ENCODE measurements around the gene LDLRAD3.
"Not testable (repeated sequence)": the region's sequence is repeated elsewhere in the genome, so short reads cannot be mapped to it uniquely, and the experiment has no call there.

The LDLRAD3 gene

DNA sequence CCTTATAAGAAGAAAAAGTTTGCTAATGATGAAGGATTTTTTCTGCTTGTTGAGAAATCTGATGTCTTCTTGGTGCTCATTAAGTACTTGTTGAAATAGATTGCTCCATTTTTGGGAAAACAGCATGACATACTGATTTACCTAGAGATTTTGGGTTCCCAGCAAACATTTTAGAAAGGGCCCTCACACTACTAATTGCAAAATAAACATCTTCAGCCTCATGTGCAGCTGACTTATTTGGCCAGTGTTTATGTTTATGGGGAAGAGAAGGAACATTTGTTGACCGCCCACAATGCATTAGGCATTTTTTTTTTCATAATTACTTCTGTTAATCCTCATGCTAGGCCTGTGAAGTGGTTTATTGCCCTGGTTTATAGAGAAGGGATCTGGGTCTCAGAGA, 40.1 kb downstream of the LDLRAD3 start:
- no peak for DNase-seq (ENCODE audit: low read depth, low spot score)

GRCh38 chr11:35986947-35987346, 43.1 kb downstream of the LDLRAD3 start:
- DNase-seq (ENCODE audit: low read depth, low spot score): no peak
- no peak overlapping the region for H3K27ac ChIP-seq

More for the DNA sequence above, 40.1 kb downstream of the LDLRAD3 start:
- H3K27ac ChIP-seq: no peak overlapping the region

DNA sequence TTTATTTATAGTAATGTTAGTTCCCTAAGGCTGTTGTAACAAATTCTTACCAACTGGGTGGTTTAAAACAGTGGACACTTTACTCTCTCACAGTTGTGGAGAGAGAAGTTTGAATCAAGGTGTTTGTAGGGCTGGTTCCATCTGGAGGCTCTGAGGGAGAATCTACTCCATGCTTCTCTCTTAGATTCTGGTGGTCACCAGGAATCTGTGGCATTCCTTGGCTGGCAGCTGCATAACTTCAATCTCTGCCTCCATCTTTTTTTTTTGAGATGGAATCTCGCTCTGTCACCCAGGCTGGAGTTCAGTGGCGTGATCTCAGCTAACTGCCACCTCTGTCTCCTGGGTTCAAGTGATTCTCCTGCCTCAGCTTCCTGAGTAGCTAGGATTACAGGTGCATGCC, 46.3 kb downstream of the LDLRAD3 start:
- no peak for DNase-seq (ENCODE audit: low read depth, low spot score)
- H3K27ac ChIP-seq: no peak overlapping the region

- H3K27ac ChIP-seq: no peak overlapping the region
- DNase-seq (ENCODE audit: low read depth, low spot score): no peak
Observed at GRCh38 chr11:35990816-35991215, 47.0 kb downstream of the LDLRAD3 start.

DNA sequence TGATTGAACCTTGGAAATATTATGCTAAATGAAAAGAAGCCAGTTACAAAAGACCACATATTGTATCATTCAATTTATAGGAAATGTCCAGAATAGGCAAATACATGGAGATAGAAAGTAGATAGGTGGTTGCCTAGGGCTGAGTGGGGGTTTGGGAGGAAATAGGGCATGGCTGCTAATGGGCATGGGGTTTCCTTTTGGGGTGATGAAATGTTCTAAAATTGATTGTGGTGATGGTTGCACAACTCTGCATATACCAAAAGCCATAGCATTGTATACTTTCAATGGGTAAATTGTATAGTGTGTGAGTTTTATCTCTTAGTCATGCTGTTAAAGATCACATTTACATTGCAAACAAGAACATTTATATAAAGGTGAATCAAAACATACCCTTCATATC, 48.7 kb downstream of the LDLRAD3 start:
- H3K27ac ChIP-seq: no peak overlapping the region
- DNase-seq (ENCODE audit: low read depth, low spot score): no peak

DNA sequence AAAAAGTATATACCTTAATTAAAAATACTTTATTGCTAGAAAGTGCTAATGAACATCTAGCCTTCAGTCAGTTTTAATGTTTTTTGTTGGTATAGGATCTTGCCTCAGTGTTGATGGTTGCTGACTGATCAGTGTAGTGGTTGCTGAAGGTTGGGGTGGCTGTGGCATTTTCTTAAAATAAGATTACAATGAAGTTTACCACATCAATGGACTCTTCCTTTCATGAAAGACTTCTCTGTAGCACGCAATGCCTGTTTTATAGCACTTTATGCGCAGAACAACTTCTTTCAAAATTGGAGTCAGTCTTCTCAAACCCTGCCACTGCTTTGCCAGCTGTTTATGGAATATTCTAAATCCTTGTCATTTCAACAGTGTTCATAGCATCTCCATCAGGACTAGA, 50.6 kb downstream of the LDLRAD3 start:
- no peak overlapping the region for H3K27ac ChIP-seq
- no peak for DNase-seq (ENCODE audit: low read depth, low spot score)

DNA sequence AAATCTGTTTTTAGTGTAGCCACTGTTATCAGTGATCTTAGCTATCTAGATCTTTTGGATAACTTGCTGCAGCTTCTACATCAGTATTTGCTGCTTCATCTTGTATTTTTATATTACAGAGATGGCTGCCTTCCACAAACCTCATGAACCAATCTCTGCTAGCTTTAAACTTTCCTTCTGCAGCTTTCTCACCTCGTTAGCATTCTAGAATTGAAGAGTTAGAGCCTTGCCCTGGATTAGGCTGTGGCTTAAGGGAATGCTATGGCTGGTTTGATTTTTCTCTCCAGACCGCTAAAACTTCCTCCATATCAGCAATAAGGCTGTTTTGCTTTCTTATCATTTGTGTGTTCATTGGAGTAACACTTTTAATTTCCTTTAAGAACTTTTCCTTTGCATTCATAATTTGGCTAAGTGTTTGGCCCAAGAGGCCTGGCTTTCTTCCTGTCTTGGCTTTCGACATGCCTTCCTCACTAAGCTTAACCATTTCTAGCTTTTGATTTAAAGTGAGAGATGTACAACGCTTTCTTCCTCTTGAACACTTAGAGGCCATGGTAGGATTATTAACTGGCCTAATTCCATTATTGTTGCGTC, 51.9 kb downstream of the LDLRAD3 start:
- DNase-seq (ENCODE audit: low read depth, low spot score): no peak
- no peak overlapping the region for H3K27ac ChIP-seq

DNA sequence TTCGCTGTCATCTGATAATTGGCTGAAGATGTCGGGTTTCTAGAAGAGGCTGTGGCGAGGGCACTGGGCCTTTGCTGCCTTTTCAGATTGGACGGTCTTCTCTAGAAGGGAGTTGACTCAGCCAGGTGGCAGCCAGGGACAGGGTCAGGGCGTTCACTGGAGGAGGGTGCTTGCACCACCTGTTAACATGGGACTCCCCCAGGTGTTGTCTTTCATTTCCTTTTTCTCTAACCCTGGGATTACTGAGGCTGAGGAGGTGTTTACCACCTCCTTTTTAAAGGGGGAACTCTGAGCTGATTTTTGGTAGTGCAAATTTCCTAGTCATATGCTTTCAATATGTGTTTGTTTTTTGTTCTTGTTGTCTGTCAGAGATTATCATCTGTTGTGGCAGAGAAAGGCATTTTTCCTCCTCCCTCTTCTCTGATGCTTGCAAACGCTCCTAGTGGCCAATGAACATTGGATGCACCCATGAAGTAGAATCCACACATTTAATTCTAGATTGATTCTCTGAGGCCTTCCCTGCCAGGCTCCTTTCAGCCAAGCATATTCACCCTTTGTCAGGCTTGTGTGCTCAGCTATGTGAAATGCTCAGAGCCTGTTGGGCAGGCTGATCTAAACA, 54.1 kb downstream of the LDLRAD3 start:
- DNase-seq (ENCODE audit: low read depth, low spot score): no peak
- H3K27ac ChIP-seq: no peak overlapping the region

DNA sequence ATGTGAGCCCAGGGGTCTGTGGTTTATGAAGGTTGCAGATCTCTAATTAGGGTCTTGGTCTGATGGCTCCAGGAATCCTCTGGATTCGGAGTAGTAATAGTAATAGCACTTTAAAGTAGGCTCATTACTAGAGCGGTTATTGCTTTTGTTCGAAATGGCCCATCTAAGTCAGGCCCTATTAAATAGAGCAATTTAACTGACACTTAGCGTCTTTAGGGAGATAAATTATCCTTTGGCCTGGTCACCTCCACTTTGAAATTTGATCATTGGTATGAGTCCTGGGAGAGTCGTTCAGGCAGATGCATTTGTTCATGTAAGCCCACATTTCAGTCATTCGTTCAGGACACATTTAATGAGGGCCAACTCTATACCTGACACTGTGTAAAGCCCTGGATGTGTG, 54.8 kb downstream of the LDLRAD3 start:
- H3K27ac ChIP-seq: no peak overlapping the region
- DNase-seq (ENCODE audit: low read depth, low spot score): no peak

- no peak for DNase-seq (ENCODE audit: low read depth, low spot score)
- no peak overlapping the region for H3K27ac ChIP-seq
Observed at GRCh38 chr11:36000616-36001190, 56.8 kb downstream of the LDLRAD3 start.

DNA sequence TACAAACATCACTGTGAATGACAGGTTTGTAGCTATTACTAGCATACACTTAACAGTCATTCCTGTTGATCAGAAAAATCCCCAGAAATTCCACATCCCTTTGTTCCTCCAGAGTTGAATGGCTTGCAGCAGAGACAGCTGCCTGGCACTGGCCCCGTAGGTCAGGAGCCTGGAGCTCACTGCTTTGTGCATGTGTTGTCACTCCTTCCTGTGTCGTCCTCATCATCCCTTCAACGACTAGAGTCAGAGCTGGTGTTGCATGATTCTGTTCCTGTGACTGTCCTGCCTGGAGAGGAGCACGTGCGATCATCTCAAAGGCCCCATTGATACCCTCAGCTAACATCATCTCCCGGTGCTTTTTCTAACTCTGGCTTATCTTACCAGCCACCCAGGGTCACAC, 58.3 kb downstream of the LDLRAD3 start:
- no peak for DNase-seq (ENCODE audit: low read depth, low spot score)
- no peak overlapping the region for H3K27ac ChIP-seq

GRCh38 chr11:36002796-36003195, 58.9 kb downstream of the LDLRAD3 start:
- no peak for DNase-seq (ENCODE audit: low read depth, low spot score)
- H3K27ac ChIP-seq: no peak overlapping the region

DNA sequence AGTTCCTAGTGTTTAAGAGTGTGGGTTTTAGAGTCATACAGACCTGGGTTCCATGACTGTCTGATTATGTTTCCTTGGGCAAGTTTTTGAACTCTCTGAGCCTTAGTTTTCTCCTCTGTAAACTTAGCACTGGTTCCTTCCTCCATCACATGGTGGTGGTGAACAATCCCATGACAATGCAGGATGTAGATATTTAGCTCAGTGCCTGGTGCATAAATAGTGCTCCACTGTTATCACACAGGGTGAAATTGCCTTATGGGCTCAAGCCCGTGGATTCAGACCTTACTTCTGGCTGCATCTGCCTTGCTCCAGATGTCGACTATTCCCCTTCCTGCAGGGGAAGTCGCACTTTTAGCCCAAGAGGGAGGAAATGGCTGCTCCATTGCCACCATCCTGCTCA, 62.7 kb downstream of the LDLRAD3 start:
- no peak for DNase-seq (ENCODE audit: low read depth, low spot score)
- H3K27ac ChIP-seq: no peak overlapping the region

DNA sequence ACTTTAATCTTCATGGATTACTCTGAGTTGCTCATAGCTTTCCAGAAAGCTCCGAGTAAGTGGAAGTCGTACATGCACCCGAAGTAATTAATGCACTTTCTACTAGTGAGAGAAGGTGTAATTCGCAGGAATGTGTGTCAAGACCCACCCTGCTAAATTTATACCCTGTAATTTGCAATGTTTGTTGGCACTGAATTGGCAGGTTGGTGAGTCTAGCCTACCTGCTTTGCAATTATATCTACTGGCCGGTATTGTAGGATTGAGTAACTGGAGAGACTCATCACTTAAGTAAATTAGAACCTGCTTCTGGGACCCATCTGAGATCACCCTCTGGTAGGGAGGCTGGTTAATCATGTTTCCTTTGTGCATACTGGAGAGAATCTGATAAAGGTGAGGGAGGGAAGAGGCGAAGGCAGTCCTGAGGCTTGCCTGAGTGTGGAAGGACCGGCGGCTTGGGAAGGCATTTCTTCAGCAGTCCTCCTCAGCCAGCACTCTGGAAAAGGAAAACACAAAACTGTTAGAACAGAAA, 63.3 kb downstream of the LDLRAD3 start:
- peak; percentile 44 for DNase-seq (ENCODE audit: low read depth, low spot score)
- H3K27ac ChIP-seq: peak overlapping the region; percentile 4

DNA sequence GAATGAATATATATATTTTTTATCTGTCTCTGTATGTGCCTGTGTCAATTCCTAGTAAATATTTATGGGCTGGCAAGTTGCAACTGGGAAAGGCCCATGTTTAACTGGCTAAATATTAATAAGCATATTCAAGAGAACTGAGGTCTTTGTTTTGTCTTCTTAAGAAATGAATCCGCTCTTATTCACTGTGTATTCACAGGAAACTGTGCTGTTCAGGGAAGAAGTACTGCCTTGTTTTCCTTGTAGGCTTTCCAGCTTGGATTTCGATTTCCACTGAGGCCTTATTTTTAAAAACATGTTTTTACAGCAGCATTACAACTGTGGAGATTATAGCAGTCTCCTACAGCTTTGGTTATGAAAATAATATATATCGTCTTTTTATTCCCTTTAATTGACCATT, 64.7 kb downstream of the LDLRAD3 start:
- no peak for DNase-seq (ENCODE audit: low read depth, low spot score)
- H3K27ac ChIP-seq: peak overlapping the region; percentile 73

- H3K27ac ChIP-seq: peak overlapping the region; percentile 73
- no peak for DNase-seq (ENCODE audit: low read depth, low spot score)
Observed at GRCh38 chr11:36009473-36009872, 65.6 kb downstream of the LDLRAD3 start.

- H3K27ac ChIP-seq: peak overlapping the region; percentile 73
- DNase-seq (ENCODE audit: low read depth, low spot score): no peak
Observed at GRCh38 chr11:36010010-36010740, 66.3 kb downstream of the LDLRAD3 start.

DNA sequence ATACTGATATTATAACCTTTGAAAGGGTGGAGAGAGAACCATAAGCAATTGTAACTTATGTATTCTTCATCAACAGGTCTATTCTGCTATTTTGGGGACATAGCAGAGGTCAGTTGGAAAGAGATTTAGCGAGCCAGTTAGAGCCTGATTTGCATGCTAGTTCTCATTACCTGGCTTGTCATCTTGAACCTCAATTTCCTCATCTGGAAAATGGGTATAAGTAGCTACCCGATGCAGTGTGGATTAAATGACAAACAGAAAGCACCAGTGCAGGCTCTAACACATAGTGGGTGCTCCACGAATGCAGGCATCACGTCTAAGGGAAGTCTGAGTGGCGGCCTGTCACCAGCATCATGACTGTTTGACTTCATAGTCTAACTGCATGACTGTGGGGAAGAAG, 67.7 kb downstream of the LDLRAD3 start:
- no peak for DNase-seq (ENCODE audit: low read depth, low spot score)
- H3K27ac ChIP-seq: no peak overlapping the region

DNA sequence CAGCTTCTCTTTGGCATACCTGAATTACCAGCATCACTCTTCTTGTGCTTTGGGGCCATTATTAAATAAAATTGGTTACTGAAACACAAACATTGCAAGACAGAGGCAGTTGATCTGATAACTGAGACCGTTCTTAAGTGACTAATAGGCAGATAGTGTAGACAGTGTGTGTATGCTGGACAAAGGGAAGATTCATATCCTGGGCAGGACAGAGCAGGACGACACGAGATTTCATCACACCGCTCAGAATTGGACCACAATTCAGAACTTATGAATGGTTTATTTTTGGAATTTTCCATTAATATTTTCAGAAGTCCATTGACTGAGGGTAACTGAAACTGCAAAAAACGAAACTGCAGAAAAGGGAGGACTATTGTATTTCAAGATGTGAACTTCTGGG, 68.6 kb downstream of the LDLRAD3 start:
- peak overlapping the region; percentile 19 for H3K27ac ChIP-seq
- DNase-seq (ENCODE audit: low read depth, low spot score): no peak

- H3K27ac ChIP-seq: peak overlapping the region; percentile 19
- no peak for DNase-seq (ENCODE audit: low read depth, low spot score)
Observed at GRCh38 chr11:36012979-36013378, 69.1 kb downstream of the LDLRAD3 start.

- DNase-seq (ENCODE audit: low read depth, low spot score); H3K27ac ChIP-seq: not testable (repeated sequence)
Observed at GRCh38 chr11:36013446-36013845, 69.6 kb downstream of the LDLRAD3 start.

All from epithelial cell of prostate (primary cell).